NCI-H460 (cell line): ENCODE measurements around the gene STRADA. TPM values are rescaled to one million over a fixed set of nuclear protein-coding genes. Genes with fewer than 3 reads are reported as not detected.
"Not testable (repeated sequence)": the region's sequence is repeated elsewhere in the genome, so short reads cannot be mapped to it uniquely, and the experiment has no call there.

Experiments
- DNase-seq: peaks from one replicate; pipeline ENCODE4 v3.0.0-alpha.2; 2016; ENCODE audit warnings: low read depth; ENCODE audit errors: extremely low read depth
- total RNA-seq: library from RNA; depleted of rRNA; stranded (reverse); fragments of >200 nt; shearing (Covaris generic); gene quantifications from 2 replicates; pipeline ENCODE4 v1.2.3, GENCODE V29; 2014

The STRADA gene
- total RNA-seq, 1 experiment from 2014 or later = 28.9 TPM

- DNase-seq = no peak
These were observed 19.4 kb upstream of the STRADA start for GRCh38 chr17:63760771-63761539.

DNA sequence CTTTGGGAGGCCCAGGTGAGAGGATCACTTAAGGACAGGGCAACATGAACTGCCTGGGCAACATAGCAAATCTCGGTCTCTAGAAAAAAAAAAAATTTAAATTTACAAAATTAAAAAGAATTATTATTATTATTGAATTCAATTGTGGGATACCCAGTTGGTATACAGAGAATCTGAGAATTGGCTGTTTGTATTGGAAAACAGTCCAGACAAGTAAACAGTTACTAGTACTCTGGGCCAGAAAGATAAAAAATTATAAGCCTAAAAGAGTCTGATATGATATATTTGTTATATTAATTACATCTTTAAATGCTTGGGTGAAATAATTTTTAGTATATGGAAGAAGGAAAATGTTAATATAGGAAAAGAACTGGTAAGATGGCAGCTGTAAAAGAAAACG is 16.8 kb upstream of the STRADA start:
- DNase-seq = no peak

- DNase-seq = no peak
These were observed 12.4 kb upstream of the STRADA start for GRCh38 chr17:63754046-63754445.

- DNase-seq = no peak
These were observed 11.6 kb upstream of the STRADA start for GRCh38 chr17:63753215-63753614.

DNA sequence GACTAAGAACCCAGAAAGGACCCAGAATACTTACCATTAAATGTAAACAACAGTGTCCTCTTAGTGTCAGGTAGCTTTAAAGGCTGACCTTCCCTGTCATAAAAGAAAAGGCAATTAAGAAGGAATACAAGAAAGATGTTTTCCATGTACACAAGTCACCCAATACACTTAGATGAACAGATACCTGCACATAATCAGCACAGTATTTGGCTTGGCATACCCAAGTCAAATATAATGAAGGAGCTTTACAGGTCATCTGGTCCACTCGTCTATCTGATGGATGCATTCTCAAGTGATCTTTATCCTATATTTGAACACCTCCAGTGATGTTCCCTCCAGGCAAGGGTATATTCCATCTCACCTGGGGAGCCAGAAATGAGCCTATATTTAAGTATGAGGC is 11.1 kb upstream of the STRADA start:
- DNase-seq = no peak

- DNase-seq = no peak
These were observed 10.2 kb upstream of the STRADA start for GRCh38 chr17:63751806-63752205.

GRCh38 chr17:63741143-63741407 is 524 bp downstream of the STRADA start:
- DNase-seq = no peak

DNA sequence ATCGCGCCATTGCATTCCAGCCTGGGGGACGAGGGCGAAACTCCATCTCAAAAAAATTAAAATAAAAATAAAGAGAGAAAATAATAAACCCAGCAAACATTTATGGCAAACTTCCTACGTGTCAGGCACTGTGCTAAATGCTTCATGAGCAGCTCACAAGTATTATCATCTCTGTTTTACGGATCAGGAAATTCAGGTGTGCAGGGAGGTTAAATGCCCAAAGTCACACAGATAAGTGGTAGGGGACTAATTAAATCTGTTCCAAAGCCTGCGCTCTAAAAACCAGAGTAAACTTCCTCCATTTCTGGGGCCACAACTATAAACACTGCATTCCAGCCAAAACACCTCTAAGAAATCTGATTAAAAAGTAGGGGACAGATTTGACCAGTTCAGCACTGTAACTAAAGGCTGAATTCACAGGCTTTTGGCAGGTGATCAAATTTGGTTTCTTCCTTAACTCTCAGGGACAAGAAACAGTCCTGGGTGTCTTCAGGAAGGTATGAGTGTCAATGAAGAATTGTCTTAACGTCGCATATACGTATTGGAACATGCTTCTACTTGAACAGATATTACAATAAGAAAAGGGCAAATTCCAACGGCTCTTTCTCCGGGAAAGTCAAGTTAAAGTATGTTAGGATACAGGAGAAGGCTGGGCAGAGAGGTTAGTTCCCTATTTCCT is 996 bp downstream of the STRADA start:
- peak; percentile 4 for DNase-seq

DNA sequence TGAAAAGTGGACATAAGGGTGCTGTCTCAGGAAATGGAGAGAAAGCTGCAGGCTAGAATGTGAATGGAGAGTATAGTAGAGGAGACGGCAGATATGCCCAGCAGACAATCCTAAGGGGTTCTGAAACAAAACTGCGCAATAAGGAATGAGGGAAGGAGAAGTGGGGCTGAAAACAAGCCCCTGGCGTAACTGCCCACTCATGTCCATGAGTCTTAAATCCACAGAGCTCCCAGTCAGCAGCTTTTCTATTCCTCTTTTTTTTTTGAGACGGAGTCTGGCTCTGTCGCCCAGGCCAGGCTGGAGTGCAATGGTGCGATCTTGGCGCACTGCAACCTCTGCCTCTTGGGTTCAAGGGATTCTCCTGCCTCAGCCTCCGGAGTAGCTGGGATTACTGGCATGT is 5.9 kb downstream of the STRADA start:
- DNase-seq = no peak

DNA sequence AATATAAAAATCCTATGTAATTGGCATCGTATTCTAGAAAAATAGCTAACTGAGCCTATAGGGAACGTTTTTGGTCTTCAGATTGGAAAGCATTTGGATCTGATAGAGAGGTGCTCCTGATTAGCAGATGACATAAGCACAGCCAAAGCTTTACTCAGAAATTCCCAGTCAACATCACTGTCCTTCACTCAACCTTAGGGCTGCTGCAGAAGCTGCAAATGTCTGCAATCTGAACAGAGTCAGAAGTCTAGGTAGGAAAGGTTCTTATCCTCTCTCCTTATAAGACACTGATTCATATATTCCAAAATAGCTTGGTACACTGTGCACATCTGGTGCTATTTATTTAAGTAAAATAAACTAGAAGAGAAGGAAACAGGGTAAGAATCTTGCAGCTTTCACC is 19.2 kb downstream of the STRADA start:
- no peak for DNase-seq

DNA sequence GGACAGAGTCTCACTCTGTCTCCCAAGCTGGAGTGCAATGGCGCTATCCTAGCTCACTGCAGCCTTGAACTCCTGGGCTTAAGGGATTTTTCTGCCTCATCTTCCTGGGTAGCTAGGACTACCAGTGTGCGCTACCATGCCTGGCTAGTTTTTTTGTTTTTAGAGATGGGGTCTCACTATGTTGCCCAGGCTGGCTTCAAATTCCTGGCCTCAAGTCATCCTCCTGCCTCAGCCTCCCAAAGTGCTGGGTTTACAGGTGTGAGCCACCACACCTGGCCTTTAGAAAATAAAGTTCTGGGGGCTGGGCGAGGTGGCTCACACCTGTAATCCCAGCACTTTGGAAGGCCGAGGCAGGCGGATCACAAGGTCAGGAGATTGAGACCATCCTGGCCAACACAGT is 21.4 kb downstream of the STRADA start:
- not testable (repeated sequence) for DNase-seq

DNA sequence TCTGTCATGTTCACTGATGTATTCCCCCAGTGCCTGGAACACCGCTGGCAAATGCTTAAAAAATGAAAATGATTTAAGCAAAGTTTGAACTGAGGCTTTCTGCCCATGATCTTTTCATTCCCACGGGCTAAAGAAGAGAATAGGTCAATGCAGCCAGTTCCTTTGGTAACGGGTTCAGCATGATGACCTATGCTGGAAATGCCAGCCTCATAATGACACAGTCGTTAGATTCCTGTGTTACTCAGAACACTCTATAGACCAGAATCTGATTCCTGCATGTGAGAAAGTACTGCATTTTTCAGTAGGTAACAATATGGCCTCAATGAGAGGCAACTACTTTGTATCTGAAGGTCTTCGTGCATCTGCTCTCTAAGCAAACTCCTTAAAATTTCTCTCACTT is 22.6 kb downstream of the STRADA start:
- DNase-seq = no peak

DNA sequence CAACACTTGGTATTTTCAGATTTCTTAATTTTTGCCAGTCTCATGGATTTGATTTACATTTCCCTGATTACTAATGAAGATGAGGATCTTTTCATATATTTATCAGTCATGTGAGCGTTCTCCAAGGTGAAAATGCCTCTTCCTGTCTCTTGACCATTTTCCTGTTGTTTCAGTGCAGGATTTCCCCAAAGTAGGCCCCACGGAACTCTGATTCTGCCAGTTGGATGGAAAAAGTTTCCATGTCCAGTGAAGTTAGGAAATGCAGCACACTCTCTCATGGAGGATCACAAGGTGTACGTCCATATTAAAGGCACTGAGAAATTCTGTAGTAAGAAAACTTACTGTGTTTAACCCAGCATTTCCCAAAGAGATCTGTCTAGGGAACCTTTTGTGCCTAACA is 25.2 kb downstream of the STRADA start:
- DNase-seq = no peak

DNA sequence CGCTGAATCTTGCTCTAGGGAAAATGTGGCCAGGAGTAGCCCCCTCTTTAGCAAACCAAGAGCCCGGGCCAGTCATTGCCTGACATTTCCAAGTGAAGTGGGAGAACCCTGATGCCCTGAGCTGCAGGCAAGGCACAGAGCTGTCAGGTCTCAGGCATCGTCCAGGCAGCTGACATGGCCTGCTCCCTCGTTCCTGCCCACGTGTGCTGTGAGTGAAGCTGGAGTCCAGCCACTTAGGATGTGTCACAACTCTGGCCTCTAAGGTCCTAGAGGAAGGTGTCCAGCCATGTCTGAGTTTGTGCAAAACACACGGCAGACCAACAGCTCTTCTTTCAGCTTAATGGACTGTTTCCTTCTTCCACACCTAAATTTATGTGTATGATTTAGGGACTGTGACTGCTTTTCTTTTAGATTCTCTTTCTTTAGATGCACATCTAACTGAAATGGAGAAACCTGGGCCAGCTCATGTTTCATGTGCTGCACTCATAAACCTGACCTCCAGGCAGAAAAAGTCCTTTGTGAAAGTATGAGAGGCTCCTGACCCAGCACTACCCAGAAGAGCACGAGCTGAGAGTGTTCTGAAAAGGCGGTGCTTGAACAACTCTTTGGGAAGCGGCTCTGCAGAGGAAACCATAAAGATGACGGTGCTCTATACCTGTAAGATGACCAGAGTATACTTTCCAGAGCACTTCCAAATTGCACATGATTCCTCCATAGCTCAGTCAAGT is 26.9 kb downstream of the STRADA start:
- DNase-seq = no peak

DNA sequence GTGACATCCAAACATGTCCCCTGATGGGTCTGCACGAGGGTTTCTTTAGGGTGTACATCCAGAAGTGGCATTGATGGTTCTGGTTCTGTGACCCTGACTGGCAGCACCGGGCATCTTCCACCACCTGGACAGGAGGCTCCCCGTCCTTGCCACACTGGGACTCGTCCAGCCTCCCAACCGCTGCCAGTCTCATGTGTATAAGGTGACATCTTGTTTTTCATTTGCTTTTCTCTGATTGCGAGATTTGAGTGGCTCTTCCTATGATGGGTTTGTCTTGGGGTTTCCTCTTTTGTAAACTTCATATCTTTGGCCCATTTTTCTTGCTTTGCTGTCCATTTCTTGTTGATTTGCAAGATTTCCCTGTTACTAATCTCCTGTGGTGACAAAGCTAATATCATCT is 32.5 kb downstream of the STRADA start:
- no peak for DNase-seq

GRCh38 chr17:63707151-63707550 is 34.4 kb downstream of the STRADA start:
- DNase-seq = no peak

- DNase-seq = no peak
These were observed 35.1 kb downstream of the STRADA start for GRCh38 chr17:63706336-63707082.

- DNase-seq = no peak
These were observed 35.9 kb downstream of the STRADA start for GRCh38 chr17:63705657-63706056.

- no peak for DNase-seq
These were observed 36.8 kb downstream of the STRADA start for GRCh38 chr17:63704836-63705235.

GRCh38 chr17:63704259-63704576 is 37.4 kb downstream of the STRADA start:
- no peak for DNase-seq

- no peak for DNase-seq
These were observed 37.9 kb downstream of the STRADA start for GRCh38 chr17:63703556-63704258.
